Panc1 (cell line): ENCODE measurements around the gene ACYP2.

Source experiments
- CTCF ChIP-seq: fragments of 450-650 bp; IDR thresholded peaks from 2 replicates; pipeline ENCODE4 v1.5.1; 2017; ENCODE audit warnings: mild to moderate bottlenecking
- TF ChIP-seq, protein P1 (sequence below), 2 experiments: IDR thresholded peaks; 2 replicates each; pipeline ENCODE4 v1.6.1; 2011 to 2012; ENCODE audit warnings: low read depth in 2 of 2, control low read depth in 1 of 2, low read length in 1 of 2, mild to moderate bottlenecking in 1 of 2, moderate library complexity in 1 of 2; ENCODE audit not compliant: insufficient read depth in 1 of 2

GRCh38 chr2:54332386-54332785, 217.0 kb downstream of the ACYP2 start:
- no peak for TF ChIP-seq CTCF
- TF ChIP-seq, protein P1, sequence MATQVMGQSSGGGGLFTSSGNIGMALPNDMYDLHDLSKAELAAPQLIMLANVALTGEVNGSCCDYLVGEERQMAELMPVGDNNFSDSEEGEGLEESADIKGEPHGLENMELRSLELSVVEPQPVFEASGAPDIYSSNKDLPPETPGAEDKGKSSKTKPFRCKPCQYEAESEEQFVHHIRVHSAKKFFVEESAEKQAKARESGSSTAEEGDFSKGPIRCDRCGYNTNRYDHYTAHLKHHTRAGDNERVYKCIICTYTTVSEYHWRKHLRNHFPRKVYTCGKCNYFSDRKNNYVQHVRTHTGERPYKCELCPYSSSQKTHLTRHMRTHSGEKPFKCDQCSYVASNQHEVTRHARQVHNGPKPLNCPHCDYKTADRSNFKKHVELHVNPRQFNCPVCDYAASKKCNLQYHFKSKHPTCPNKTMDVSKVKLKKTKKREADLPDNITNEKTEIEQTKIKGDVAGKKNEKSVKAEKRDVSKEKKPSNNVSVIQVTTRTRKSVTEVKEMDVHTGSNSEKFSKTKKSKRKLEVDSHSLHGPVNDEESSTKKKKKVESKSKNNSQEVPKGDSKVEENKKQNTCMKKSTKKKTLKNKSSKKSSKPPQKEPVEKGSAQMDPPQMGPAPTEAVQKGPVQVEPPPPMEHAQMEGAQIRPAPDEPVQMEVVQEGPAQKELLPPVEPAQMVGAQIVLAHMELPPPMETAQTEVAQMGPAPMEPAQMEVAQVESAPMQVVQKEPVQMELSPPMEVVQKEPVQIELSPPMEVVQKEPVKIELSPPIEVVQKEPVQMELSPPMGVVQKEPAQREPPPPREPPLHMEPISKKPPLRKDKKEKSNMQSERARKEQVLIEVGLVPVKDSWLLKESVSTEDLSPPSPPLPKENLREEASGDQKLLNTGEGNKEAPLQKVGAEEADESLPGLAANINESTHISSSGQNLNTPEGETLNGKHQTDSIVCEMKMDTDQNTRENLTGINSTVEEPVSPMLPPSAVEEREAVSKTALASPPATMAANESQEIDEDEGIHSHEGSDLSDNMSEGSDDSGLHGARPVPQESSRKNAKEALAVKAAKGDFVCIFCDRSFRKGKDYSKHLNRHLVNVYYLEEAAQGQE (IDR thresholded peaks at IDR 0.05; ENCODE audit: insufficient read depth in 1 of 2, low read depth in 2 of 2, low read length in 1 of 2) = no peak
